Bronchial epithelial cell (primary cell): ENCODE measurements around the gene CREBRF. TPM values are rescaled to one million over a fixed set of nuclear protein-coding genes. Genes with fewer than 3 reads are reported as not detected.
"Not testable (repeated sequence)": the region's sequence is repeated elsewhere in the genome, so short reads cannot be mapped to it uniquely, and the experiment has no call there.

Source experiments
- DNase-seq: peaks from one replicate; pipeline ENCODE4 v3.0.0-alpha.2; 2010; ENCODE audit warnings: low read depth
- FAIRE-seq: peaks from 2 replicates; lab custom pipeline; 2011; peaks lifted over from hg19 to GRCh38; lab: Jason Lieb, UNC
- H3K27me3 ChIP-seq: 2 replicates; pipeline ENCODE4 v1.5.1; 2011; ENCODE audit warnings: low read length; ENCODE audit not compliant: control insufficient read depth, insufficient read depth
- H3K36me3 ChIP-seq: 2 replicates; pipeline ENCODE4 v1.5.1; 2011; ENCODE audit warnings: low read length; ENCODE audit not compliant: control insufficient read depth, insufficient read depth
- H3K4me3 ChIP-seq: 2 replicates; pipeline ENCODE4 v1.5.1; 2011; ENCODE audit warnings: mild to moderate bottlenecking, low read depth, low read length, control low read depth
- CTCF ChIP-seq: IDR thresholded peaks from 2 replicates; pipeline ENCODE4 v1.5.1; 2011; ENCODE audit warnings: mild to moderate bottlenecking, moderate library complexity, low read length, control low read depth, inconsistent platforms; ENCODE audit not compliant: insufficient read depth, severe bottlenecking
- total RNA-seq: library from RNA; depleted of rRNA; stranded (reverse); fragments of >200 nt; gene quantifications from 2 replicates; pipeline ENCODE4 v1.2.1, GENCODE V29; 2014

CREBRF gene
- total RNA-seq, 1 donor from 2014 or later = 6.3 TPM

DNA sequence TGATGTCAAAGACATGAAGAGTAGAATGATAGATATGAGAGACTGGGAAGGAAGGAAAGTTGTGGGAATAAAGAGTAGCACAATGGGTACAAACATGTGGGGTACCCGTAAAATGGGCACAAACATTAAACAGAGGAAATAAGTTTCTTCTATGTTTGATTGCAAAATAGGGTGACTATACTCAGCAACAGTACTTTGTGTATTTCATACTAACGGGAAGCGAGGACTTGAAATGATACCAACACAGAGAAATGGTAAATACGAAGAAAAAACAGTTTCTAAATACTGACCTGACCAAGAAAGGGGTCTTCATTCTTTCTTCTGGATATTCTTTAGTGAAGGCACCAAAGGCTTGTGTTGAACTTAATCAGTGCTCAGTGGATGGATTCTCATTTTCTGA is 41.5 kb upstream of the CREBRF start:
- FAIRE-seq (no peak), DNase-seq (no peak)
- Histone ChIP-seq H3K27me3 (no peaks in the 10 kb centered on the region), H3K36me3 (no peaks in the 10 kb centered on the region), H3K4me3 (no peak overlapping the region)
- no peak for TF ChIP-seq CTCF

- FAIRE-seq = no peak
- TF ChIP-seq CTCF = no peak
- no peak overlapping the region for H3K4me3 ChIP-seq
- no peaks in the 10 kb centered on the region for H3K27me3 ChIP-seq
- no peaks in the 10 kb centered on the region for H3K36me3 ChIP-seq
- no peak for DNase-seq
These were observed 41.0 kb upstream of the CREBRF start for GRCh38 chr5:173015192-173015591.

DNA sequence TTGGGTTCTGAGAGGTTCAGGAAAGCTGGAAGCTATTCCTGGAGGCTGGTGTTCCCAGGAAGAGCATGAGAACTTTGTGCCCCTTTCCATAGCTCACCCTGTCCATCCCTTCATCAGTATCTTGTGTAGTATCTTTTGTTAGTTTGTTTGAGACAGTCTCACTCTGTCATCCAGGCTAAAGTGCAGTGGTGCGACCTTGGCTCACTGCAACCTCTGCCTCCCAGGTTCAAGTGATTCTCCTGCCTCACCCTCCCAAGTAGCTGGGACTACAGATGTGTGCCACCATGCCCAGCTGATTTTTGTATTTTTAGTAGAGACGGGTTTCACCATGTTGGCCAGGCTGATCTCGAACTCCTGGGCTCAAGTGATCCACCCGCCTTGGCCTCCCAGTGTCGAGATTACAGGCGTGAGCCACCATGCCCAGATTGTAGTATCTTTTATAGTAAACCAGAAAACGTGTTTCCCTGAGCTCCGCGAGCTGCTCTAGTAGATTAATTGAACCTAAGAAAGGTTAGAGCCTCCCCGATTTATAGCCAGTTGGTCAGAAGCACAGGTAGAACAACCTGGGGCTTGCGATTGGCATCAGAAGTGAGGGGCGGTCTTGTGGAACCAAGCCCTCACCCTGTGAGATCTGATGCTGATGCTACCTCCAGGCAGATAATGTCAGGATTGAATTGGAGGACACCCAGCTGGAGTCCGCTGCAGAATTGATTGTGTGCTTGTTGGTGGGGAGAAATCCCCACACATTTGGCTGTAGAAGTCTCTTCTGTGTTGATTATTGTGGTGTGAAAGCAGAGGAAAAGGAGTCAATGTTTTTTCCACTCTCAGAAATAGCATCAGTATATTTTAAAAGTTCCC is 40.3 kb upstream of the CREBRF start:
- Histone ChIP-seq H3K4me3 (no peak overlapping the region), H3K27me3 (no peaks in the 10 kb centered on the region), H3K36me3 (no peaks in the 10 kb centered on the region)
- TF ChIP-seq CTCF = no peak
- DNase-seq (no peak), FAIRE-seq (no peak)

DNA sequence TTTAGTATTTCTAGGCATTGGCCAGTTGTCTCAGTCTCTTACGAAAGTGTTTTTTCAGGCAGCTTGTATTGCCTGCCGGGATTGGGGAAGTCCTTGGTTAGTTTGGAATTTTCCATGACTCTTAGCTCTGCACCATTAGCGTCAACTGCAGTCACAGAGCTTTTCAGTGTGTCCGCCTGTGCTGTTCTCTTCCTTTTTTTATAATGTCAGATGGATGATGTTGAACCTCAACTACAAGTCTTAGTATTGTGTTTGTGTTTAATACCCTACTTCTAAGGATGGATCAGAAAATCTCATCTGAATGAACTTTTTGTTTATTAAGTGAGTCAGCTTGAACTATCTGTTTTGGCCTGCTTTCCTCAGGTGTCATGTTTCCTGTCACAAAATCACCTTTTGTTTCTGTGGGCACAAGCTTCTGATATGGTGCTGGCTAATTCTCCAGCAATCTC is 39.5 kb upstream of the CREBRF start:
- FAIRE-seq = no peak
- Histone ChIP-seq H3K27me3 (no peaks in the 10 kb centered on the region), H3K36me3 (no peaks in the 10 kb centered on the region), H3K4me3 (no peak overlapping the region)
- DNase-seq = peak; percentile 75
- TF ChIP-seq CTCF = no peak

DNA sequence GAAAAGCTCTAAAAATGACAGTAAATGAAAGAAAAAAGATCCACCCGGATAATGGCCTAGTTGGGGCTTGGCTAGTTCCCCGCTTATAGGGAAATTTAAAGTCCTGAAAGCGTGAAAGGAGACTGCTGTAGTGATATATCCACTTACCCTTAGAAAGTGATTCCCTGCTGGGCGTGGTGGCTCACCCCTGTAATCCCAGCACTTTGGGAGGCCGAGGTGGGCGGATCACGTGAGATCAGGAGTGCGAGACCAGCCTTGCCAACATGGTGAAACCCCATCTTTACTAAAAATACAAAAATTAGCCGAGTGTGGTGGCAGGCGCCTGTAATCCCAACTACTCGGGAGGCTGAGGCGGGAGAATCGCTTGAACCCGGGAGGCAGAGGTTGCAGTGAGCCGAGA is 39.1 kb upstream of the CREBRF start:
- H3K4me3 ChIP-seq, FAIRE-seq, DNase-seq, H3K36me3 ChIP-seq, H3K27me3 ChIP-seq: not testable (repeated sequence)

DNA sequence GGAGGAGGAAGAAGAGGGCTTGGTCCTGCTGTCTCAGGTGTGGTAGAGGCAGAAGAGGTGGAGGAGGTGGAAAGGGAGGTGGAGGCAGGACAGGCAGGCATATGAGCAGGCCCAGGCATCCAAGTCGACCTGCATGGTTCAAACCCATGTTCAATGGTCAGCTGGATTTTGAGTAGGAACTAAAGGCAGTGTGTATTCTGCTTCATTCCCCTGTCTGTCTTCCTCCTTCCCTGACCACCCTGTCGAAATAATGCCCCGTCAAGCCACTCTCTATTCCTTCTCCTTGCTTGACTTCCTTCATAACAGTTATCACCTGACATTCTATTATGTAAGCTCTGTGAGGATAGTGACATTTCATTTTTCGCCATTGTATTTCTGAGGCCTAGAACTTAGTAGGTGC is 37.8 kb upstream of the CREBRF start:
- no peak for FAIRE-seq
- H3K36me3 ChIP-seq = peaks cover 2% of the 10 kb centered on the region
- DNase-seq = no peak
- TF ChIP-seq CTCF = no peak
- H3K4me3 ChIP-seq = no peak overlapping the region
- no peaks in the 10 kb centered on the region for H3K27me3 ChIP-seq
